Measurements from ENCODE around the gene KLHL2. TPM values are rescaled to one million over a fixed set of nuclear protein-coding genes. Genes with fewer than 3 reads are reported as not detected.

The KLHL2 gene
- total RNA-seq, 1 experiment from 2014 or later, result 21.1 TPM

DNA sequence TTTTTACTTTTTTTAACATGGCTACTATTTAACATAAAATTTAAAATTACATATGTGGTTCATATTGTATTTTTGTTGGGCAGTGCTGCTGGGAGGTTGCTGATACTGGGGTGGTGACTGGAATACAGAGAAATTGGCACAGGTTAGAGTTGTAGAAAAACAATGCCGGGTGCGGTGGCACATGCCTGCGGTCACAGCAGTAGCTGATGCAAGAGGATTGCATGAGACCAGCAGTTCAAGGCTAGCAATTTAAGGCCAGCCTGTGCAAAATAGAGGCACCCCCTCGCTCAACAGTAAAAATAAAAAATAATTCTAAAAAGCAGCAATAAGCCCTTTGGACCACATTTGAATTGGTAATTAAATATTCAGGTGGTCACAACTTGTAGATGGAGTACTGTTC, 159.7 kb downstream of the KLHL2 start:
- DNase-seq (ENCODE audit: low spot score), result no peak

DNA sequence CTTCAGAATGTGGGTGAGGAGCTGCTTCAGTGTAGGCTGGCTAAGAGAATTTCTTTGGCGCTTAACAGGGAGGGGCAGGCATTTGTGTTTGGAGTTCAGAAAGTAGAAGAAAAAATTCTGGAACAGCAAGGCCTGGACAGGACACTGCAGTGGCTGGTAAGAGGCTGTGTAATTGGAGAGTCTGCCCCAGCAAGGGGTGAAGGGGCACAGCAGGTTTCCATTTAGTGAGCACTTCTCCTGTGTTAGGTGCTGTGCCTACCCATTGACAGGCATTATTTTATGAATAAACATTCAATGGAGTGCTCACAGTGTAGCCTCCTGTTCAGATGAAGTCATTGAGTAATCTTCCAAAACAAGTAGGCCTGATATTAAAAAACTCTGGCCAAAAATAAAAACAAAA, 160.8 kb downstream of the KLHL2 start:
- no peak for DNase-seq (ENCODE audit: low spot score)

DNA sequence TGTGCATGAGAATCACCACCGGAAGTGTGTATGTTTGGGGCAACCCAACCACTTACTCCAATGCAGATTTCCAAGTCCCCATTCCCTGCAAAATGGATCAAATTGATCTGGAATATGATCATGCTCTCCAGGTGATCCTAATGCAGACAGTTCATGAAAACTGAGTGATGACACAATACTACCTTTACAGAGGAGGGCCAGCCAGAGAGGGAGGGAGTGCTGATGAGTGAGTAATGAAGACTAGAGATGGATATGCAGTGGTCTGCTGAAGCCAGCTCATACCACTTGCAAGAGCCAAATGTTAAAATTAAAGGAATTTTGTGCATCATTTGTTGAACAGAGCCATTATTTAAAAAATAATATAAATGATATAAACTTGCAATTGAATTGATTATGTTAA, 161.2 kb downstream of the KLHL2 start:
- no peak for DNase-seq (ENCODE audit: low spot score)

DNA sequence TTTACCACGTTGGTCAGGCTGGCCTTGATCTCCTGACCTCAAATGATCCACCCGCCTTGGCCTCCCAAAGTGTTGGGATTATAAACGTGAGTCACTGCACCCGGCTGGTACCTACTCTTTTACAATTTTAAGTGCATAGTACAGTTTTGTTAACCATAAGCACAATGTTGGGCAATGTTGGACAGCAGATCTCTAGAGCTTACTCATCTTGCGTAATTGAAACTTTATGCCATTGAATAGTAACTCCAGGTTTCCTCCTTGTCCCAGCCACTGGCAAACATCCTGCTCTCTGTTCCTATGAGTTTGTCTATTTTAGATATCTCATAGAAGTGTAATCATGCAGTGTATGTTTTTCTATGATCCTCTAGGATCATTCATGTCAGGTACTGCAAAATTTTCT, 162.2 kb downstream of the KLHL2 start:
- DNase-seq (ENCODE audit: low spot score), result no peak

DNA sequence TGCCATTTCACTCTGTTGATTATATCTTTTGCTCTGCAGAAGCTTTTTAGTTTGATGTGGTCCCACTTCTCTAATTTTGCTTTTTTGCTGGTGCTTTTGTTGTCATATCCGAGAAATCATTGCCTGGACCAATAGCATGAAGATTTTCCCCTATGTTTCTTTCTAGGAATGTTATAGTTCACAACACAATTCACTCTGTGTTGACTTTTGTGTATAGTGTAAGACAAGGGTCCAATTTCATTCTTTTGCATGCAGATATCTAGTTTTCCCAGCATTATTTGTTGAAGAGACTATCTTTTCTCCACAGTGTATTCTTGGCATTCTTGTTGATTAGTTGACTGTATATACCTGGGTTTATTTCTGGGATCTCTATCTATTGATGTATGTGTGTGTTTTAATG, 163.2 kb downstream of the KLHL2 start:
- DNase-seq (ENCODE audit: low spot score), result no peak

Other genes starting within 250 kb of the KLHL2 start
- gene TRIM61, start 229.9 kb upstream of the KLHL2 start, total RNA-seq (2014; rRNA removed; shearing (Covaris generic)), result not detected in 2 replicates
- gene TRIM60, start 175.6 kb upstream of the KLHL2 start, total RNA-seq (2014; rRNA removed; shearing (Covaris generic)), result not detected in 2 replicates
- not detected in 2 replicates for gene TRIM75, start 153.7 kb upstream of the KLHL2 start, total RNA-seq (2014; rRNA removed; shearing (Covaris generic))
- 20.2 and 24.8 TPM in 2 replicates for gene TMEM192, start 94.7 kb upstream of the KLHL2 start, total RNA-seq (2014; rRNA removed; shearing (Covaris generic))
- gene MSMO1, start 120.1 kb downstream of the KLHL2 start, total RNA-seq (2014; rRNA removed; shearing (Covaris generic)), result 72.3 and 98.6 TPM in 2 replicates
- gene CPE, start 171.4 kb downstream of the KLHL2 start, total RNA-seq (2014; rRNA removed; shearing (Covaris generic)), result 8.2 and 10.3 TPM in 2 replicates

Data from A172 (cell line).